ENCODE data around the gene SERTAD2.

Gene SERTAD2

DNA sequence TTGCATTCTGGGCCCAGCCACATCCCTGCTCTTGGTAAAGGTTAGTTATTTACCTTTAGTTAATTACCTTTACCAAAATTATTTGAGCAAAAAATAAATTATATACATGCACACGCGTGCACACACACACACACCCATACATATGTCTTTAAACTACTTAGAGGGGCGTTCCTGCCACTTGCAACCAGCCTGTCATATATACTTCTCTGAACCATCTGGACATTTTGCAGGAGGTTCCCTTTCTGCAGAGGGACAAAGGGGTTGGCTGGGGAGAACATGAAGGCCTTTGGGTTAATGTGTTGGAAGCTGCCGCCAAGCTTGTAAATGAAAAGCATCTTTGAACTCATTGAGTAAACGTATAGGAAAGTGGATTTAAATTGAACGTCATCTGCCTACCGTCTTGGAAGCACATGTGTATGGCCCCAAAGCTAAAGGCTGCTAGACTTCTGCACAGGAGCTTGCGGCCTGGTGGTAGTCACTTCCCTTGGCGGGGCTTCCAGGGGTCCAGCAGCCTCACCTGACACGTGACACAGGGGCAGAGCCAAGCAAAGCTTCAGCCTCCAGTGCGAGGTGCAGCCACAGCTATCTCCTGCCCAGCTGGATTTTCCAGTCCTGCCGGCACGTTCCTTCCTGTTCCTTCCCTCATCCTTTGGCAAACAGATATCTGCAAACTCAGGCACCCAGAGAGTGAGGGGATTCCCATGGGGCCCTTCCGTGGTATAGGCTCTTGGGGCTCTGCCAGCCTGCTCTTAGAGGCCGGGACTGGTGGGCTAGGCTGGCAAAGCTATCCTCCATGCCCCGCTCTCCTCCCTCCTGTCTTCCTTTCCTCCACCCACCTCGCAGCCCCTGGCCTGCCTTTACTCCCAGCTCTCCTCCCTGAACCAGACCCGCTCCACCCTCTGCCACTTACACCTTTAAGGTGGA lies 46.1 kb downstream of the SERTAD2 start:
- no peak for DNase-seq (ENCODE audit: low spot score)

DNA sequence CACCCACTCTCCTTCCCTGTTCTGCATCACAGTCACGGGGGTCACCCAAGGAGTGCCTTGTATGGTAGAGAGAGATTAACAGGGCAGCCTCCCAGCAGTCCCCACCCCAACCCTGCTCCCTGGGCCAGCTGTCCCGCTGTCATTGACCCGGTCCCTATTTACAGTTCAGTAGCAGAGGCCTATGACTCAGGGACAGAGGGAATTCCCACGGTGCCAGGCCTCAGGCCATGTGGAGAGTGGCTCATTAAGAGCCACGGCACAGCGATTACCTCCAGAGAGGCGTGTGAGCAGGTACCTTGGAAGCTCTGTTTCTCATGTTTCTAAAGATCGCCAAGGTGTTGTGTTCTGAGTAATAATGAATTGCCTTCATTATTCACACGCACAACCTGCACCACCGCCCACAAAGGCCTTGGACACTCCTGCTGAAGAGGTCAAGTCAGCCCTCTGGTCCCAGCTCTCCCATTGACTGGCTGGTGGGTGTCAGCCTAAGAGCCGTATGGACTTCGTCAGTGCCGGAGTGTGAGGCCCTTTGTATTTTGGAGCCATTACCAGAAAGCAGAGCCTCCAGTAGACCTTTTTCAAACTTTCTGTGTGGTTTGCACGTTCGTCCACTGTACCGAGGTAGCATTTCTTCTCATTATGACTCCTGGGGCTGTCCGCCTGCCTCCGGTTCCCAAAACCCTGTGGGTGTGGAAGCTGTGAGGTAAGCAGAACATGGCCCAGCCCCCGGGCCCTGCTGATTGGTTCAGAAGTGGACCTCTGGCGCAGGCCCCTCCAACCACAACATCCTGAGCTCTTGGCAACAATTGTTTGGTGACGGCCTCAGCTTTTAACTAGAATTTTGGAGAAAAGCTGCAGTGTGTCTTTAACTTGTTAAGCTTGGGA lies 47.0 kb downstream of the SERTAD2 start:
- no peak for DNase-seq (ENCODE audit: low spot score)

DNA sequence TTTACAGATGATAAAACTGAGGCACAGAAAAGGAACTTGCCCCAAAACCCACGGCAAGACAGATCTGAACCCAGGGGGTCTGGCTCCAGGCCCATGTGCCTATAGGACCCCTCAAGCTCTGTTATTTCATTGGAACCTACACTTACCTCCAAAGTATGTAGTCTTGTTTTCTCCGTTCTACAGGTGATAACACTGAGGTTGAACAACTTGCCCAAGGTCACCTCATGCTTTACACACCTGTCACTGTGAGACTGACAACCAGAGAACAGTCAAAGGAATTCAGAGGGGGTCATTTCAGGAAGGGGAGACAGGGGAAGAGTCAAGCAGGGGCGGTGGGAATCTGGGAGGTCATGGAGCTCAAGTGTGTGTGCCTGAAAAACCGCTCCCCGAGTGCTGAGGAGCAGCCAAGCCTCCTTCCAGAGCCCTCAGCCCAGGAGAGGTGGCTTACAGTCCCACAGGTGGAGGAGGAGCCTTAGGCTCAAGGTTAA lies 47.7 kb downstream of the SERTAD2 start:
- no peak for DNase-seq (ENCODE audit: low spot score)

DNA sequence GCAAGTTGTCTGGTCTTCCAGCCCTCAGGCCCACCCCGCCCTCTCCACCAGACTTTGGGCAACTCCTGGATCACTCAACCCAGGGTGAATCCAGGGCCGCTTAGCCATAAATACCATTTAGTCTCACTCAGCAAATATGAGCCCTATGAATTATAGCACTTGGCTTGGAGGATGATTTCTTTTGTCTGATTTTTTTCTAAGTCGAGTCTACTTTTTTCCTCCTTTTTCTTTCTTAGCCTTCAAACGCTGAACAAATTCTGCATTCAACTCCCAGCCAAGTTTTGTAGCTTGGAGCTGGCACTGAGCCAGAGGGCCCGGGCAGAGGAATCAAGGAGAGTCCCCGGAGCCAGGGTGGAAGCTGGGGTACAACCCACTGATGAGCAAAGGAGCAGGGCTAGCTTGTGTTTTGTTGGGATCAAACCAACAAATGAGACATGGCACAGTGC lies 48.7 kb downstream of the SERTAD2 start:
- DNase-seq (ENCODE audit: low spot score): no peak

DNA sequence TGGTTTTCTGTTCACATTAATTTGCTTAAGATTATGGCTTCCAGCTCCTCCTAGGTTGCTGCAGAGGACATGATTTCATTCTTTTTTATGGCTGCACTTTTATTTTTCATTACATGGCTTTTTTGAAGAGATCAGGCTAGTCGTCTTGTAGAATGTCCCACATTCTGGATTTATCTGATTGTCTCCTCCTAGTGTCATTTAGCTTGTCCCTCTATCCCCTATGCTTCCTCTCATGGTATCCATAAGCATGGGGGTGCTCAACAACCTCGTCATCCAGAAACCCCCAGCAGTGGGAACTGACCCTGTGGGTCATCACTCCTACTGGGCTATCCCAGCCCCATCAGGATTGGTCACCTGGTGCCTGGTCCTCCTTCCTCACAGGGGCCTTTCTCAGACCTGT lies 49.6 kb downstream of the SERTAD2 start:
- DNase-seq (ENCODE audit: low spot score): no peak

DNA sequence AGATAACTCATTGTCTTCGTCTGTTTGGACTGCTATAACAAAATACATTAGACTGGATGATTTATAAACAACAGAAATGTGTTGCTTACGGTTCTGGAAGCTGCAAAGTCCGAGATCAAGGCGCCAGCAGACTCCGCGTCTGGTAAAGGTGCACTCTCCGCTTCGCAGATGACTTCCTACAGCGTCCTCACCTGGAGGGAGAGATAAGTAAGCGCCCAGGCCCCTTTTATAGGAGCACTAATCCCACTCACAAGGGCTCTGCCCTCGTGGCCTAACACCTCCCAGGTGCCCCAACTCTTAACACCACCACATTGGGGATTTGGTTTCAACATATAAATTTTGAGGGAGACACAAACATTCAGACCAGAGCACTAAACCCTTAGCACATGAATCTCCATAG lies 51.3 kb downstream of the SERTAD2 start:
- DNase-seq (ENCODE audit: low spot score): no peak

DNA sequence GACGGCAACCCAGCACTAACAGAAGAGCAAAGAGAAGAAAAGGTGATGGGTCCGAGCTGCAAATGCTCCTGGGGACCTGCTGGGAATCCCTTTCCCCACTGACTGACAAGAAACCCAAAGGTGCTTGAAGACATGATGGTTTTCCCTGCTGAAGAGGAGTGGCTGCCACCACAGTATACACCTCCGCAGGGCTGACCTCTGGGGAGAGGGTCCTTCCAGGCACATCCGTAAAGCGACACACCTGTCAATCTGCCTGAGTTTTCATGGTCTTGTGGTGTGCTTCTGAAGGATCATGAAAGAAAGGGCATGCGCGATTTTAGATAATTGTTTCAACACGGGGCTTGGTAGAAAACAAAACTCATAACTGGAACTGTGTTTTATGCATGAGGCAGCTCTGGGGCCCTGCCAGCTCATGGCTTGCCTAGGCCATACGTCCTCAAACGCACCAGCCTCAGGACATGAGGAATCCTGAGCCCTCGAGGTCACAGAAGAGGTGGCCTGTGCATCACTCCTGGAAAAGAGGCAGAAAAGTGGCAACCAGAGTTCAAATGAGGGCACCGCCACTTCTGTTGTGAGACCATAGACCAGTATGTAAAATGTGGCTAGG lies 51.8 kb downstream of the SERTAD2 start:
- no peak for DNase-seq (ENCODE audit: low spot score)

DNA sequence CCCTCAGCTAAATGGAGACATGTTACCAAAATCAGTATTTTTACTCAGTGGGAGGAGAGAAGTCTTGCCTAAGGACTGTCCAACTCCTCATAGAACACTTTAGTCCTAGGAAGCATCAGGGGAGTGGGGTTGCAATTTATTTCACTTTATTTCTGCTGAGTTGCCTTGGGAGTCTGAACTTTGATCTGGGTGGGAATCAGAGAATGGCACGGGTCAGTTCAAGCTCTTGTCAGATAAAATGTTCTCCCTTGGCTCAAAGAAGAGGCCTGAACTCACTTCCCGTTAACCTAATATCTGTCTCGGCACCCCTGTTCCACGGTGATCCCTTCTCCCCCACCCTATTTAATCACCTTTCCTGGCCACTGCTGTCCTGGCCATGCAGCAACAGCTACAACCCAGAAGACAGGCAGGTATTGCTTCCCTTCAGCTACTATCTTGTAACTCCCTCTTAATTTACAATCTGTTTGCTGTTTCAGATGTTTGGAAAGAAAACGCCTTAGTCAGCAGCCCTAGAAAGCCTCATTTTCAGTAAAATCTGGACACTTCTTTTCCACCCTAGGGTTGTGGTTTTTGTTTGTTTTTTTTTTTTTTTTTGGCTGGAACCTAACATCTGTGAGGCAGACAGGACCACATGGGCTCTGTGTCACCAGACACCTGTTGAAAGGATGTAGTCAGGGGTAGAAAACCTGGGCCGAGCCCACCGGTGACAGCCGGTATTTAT lies 52.5 kb downstream of the SERTAD2 start:
- DNase-seq (ENCODE audit: low spot score): no peak

DNA sequence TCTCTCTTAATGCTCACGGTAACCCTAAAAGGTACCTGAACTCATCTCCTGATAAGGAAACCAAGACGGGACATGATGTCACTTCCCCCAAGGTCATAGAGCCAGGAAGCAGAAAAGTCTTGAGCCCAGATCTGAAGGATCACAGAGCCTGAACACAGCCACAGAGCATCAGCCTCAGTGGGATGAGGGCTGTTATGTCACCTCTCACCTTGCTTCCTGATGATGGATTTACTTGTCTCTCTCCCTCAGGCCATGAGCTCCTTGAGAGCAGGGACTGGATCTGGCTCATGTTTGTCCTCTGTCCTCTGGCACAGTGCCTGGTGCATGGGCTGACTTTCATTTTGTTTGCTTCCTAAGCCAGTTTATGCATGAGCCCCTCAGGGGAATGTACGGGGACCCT lies 54.2 kb downstream of the SERTAD2 start:
- no peak for DNase-seq (ENCODE audit: low spot score)

DNA sequence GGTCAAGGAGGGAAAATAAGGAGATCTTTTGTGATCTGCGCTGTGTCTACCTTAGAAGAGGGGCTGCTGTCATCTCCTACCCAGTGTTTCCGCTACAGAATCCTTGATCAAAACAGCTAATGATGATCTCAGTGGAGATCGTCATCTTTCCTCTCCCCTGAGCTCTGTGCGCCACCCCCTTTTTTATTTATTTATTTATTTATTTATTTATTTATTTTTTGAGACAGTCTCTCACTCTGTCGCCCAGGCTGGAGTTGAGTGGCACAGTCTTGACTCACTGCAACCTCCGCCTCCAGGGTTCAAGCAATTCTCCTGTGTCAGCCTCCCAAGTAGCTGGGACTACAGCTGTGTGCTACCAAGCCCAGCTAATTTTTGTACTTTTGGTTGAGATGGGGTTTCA lies 55.5 kb downstream of the SERTAD2 start:
- DNase-seq (ENCODE audit: low spot score): no peak

DNA sequence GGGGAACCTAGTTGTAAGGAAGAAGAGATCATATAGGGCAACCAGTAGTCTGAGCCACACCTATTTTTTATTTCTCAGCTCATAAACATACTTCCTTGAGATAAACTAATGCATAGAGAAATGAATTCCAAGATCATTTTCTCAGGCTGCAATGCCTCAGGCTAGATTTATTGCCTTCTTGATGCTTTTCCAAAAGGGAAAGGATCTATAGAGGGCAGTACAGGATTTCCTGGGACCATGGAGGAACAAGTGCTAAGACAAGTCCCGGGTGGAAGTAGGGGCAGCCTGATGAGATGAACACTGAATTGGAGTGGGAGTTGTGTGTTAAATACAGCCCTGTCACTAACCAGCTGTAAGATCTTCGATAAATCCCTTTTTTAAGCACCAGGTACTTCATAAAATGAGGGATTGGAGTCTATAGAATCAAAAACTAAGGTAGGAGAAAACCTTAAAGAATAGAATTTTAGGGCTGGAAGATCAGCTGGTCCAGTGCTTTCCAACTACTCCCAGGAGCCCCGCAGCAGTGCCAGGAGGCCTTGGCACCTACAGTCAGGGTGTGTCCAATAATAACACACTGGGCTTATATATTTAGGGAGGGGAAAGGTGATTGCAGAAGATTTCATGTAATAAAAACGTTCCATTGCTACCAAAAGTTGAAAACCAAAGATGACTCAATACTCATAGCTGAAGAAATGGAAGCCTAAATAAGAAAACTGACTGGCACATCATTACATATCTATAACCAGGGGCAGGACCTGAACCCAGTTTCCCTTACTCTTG lies 58.1 kb downstream of the SERTAD2 start:
- DNase-seq (ENCODE audit: low spot score): no peak

DNA sequence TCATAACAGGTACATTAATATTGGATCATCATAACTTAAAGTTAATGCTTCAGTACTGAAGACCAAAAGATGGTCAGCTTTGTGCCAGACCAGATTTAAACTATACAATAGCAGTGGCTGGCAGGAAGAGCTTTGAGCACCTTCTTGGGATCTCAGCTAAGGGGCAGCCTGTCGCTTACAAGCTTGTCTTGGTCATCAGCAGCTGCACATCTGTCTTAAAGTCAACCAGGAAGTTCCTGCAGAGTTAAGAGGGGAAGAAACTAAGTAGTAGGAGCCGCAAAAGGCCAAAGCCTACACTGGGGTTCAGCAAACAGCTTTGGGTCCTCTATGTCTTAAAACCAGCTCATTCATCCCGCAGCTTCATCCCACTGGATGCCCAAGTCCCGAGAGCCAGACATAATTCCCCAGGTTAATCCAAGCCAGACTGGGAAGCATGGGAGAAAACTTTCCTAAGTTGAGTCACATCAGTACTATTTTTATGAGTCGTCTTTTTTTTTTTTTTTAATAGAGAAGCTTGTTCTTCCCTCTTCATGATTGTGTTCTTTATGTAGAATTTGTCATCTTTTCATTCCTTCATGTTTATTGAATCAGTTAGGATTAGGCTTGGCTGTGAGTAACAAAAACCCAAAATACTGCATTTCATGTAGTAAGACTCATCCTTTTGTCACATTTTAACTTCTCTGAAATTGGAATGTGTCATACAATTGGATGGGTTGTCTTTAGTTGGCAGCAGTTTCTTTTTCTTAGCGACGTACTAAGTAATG lies 59.3 kb downstream of the SERTAD2 start:
- peak; percentile 21 for DNase-seq (ENCODE audit: low spot score)

DNA sequence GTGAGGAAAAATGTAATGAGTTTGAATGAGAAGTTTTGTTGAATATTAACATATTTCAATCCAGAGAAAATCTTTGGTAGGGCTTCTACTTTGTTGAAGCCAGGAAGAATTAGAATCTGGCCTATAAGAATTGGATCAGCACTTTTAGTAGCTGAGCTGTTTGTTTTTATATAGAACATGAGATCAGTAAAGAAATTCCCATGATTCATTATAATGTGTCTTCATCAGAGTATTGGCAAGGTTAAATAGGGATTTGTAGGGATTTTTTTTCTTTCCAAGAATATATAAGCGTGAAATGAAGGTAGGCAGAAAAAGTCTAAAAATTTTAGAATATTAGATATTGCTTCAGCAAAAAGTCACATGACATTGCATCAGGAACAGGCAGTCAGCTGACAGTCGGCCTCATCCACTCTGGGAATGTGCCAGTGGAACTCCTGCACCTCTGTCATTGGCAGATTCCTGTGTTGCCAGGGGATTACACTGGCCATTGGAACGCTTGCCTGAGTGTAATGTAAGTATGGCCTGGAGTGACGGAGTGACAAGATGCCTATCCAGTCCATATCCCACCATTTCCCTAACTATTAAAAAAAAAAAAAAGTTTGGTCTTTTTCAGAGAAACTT lies 60.6 kb downstream of the SERTAD2 start:
- DNase-seq (ENCODE audit: low spot score): no peak

DNA sequence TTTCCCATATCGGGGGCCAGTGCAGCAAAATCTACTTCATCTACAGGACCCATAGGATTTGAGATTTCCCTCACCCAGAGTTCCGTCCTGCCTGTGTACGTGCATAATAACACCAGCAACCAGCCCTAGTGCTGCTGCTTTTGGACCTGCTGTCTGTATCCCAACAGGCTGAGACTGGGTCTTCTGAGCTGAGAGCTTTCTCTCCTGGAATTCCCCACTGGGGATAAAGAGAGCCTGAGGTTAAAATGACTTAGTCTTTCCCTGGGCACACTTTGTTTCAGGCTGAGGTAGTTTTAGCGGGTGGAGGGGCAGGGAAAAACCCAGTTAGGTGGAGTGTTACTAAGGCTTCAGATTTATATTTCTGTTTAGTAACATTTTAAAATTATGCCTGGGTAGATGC lies 62.5 kb downstream of the SERTAD2 start:
- no peak for DNase-seq (ENCODE audit: low spot score)

DNA sequence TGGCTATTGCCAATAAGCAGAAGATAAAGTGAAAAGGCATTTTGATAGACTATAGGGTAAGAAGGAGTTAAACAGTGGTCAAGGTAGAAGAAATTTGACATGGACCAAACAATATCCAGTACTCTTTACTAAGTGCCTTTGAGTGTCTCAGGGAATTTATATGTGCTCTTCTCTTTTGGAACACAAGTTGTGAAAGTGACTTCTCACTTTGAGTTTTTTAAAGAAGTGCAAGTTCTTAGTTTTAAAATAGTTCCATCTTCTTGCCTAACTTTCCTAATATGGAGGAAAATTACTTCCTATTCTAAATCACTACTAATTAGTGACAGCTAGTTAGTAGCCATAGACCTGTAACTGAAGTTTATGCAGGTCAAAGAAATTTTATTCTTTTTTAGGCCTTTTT lies 66.2 kb downstream of the SERTAD2 start:
- DNase-seq (ENCODE audit: low spot score): no peak

DNA sequence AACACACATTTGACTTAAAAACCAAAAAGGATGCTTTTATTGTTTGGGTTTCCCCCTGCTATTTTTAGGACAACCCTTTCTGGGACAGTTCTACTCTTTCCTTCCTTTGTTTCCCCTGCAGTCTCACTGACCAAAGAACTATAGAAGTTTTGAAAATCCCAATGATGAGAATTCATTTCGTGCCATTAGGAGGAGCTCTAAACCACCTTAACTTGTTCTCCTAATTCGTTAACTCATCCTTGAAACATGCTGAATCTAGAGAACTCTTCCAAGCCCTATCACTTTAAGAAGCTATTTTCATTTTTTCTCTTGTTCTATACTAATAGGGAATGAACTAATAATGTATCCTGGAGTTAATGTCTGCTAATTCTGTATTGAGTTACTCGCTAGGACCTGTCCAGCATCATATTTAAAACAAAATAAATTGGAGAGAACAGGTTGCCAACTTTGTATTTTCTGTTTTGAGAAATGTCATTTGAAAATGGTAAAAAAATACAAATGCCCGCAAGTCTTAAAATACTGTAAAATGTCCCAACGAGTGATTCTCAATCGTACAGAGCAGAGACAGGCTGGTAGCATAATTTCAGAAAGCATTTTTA lies 66.7 kb downstream of the SERTAD2 start:
- DNase-seq (ENCODE audit: low spot score): peak; percentile 76

DNA sequence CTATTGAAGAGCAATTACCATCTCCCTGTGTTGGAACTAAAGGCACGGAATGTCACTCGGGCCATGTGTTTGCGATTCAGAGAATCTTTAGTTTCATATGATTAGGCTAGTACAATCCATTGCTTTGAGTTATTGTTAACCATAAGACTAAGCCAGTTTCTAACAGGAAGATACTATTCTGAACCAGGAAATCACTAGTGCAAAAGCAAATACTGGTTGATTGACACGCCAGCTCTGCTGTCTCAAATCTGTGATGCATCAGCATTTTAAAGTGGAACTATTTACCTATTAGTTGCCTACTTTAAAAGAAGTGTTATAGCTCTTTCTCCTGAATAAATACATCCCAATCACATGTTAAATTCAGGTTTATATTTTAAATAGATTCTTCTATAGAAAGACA lies 67.7 kb downstream of the SERTAD2 start:
- DNase-seq (ENCODE audit: low spot score): no peak

DNA sequence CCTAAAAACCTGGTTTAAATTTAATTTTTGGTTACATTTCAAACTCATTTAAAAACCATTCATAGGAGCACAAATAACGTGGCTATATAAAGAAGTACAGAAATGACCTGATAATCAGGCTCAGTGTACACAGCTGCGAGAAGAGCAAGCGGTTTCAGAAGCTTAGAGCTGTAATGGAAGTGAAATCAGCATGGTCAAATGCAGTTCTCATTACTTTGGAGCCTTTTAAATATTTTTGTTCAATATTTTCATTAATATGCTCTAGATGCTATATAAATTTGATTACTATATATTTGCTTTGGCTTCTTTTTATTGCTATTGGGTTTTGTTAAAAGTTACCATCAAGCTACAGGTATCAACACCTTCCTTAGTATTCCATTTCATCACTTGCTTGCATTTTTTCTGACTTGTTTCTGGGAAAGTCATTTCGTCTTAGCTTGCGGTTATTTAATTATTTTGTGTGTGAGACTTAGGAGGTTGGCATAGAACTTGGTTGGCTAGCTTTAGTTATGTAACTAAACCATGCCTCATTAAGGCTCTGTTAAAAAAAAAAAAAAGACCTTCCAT lies 70.9 kb downstream of the SERTAD2 start:
- DNase-seq (ENCODE audit: low spot score): no peak

Data from COLO829 (cell line).